PC-9 (cell line): ENCODE results near the gene RUNX2. TPM values are rescaled to one million over a fixed set of nuclear protein-coding genes. Genes with fewer than 3 reads are reported as not detected.

ENCODE experiments used
- BruUV-seq: library from RNA; stranded (reverse); fragments of 400-500 nt; replicated peaks from 2 replicates; lab custom pipeline; 2021; lab: Mats Ljungman, UMichigan
- CTCF ChIA-PET: fragments of 300-600 bp; sonication (Branson Sonifier 250); formaldehyde crosslinking; loops from one replicate; lab custom pipeline; 2022; ENCODE audit warnings: antibody characterized with exemption; lab: Charles Lee
- POLR2A ChIA-PET: fragments of 300-600 bp; sonication (Branson Sonifier 250); formaldehyde crosslinking; loops from one replicate; lab custom pipeline; 2022; ENCODE audit warnings: antibody characterized with exemption; ENCODE audit not compliant: unreplicated experiment; lab: Charles Lee
- DNase-seq, 2 experiments: peaks; one replicate each; pipeline versions ENCODE4 v3.0.0 to v3.0.0-alpha.2; 2015 to 2022; ENCODE audit warnings: mixed read lengths in 1 of 2
- H2AFZ ChIP-seq: fragments of 200-600 bp; sonication (generic); 2 replicates; pipeline ENCODE4 v1.8.1; 2017; ENCODE audit warnings: antibody characterized with exemption
- H3F3A ChIP-seq: fragments of 200-600 bp; sonication (generic); 2 replicates; pipeline ENCODE4 v1.8.1; 2017; ENCODE audit warnings: antibody characterized with exemption, mild to moderate bottlenecking, low read depth; ENCODE audit not compliant: insufficient read depth
- H3K27ac ChIP-seq: fragments of 200-600 bp; sonication (generic); 2 replicates; pipeline ENCODE4 v1.6.1; 2016; ENCODE audit warnings: mixed run types
- H3K27me3 ChIP-seq: fragments of 200-600 bp; sonication (generic); 2 replicates; pipeline ENCODE4 v1.6.1; 2016; ENCODE audit warnings: low read depth, mixed run types; ENCODE audit not compliant: insufficient read depth
- H3K36me3 ChIP-seq: fragments of 200-600 bp; sonication (generic); 2 replicates; pipeline ENCODE4 v1.6.1; 2016; ENCODE audit warnings: low read depth, mixed run types
- H3K4me1 ChIP-seq: fragments of 200-600 bp; sonication (generic); replicated peaks from 2 replicates; pipeline ENCODE4 v1.6.1; 2016; ENCODE audit warnings: mixed run types; ENCODE audit not compliant: insufficient read depth
- H3K4me2 ChIP-seq: fragments of 200-600 bp; sonication (generic); 2 replicates; pipeline ENCODE4 v1.6.1; 2017; ENCODE audit warnings: mixed run types
- H3K4me3 ChIP-seq: fragments of 200-600 bp; sonication (generic); 2 replicates; pipeline ENCODE4 v1.6.1; 2016; ENCODE audit warnings: mixed run types
- H3K79me2 ChIP-seq: fragments of 200-600 bp; sonication (generic); 2 replicates; pipeline ENCODE4 v1.6.1; 2017; ENCODE audit warnings: low read depth, mixed run types
- H3K9me2 ChIP-seq: fragments of 200-600 bp; sonication (generic); 2 replicates; pipeline ENCODE4 v1.8.1; 2017; ENCODE audit warnings: mild to moderate bottlenecking; ENCODE audit not compliant: insufficient read depth
- H3K9me3 ChIP-seq: fragments of 200-600 bp; sonication (generic); 2 replicates; pipeline ENCODE4 v1.8.1; 2016; ENCODE audit warnings: low read depth; ENCODE audit not compliant: insufficient read depth
- H4K20me1 ChIP-seq: fragments of 200-600 bp; sonication (generic); 2 replicates; pipeline ENCODE4 v1.8.1; 2017; ENCODE audit not compliant: insufficient read depth
- EZH2 ChIP-seq: fragments of 200-600 bp; sonication (generic); IDR thresholded peaks from 2 replicates; pipeline ENCODE4 v1.8.0; 2017; ENCODE audit warnings: antibody characterized with exemption, low read depth
- intact Hi-C: fragments of 100-400 bp; cut with micrococcal nuclease; formaldehyde crosslinking; loops from one replicate; pipeline ENCODE4 v1.10.0; 2022; ENCODE audit not compliant: unreplicated experiment
- total RNA-seq: library from RNA; stranded (reverse); gene quantifications from 2 replicates; pipeline ENCODE4 v1.2.3, GENCODE V29; 2021
- TF ChIP-seq, protein P1 (sequence below): fragments of 200-600 bp; sonication (generic); conservative IDR thresholded peaks from 2 replicates; pipeline ENCODE4 v1.6.1; 2017; ENCODE audit warnings: mixed run types, antibody characterized with exemption, mild to moderate bottlenecking, moderate library complexity

RUNX2 gene
- total RNA-seq, 1 experiment from 2014 or later: 12.5 TPM

DNA sequence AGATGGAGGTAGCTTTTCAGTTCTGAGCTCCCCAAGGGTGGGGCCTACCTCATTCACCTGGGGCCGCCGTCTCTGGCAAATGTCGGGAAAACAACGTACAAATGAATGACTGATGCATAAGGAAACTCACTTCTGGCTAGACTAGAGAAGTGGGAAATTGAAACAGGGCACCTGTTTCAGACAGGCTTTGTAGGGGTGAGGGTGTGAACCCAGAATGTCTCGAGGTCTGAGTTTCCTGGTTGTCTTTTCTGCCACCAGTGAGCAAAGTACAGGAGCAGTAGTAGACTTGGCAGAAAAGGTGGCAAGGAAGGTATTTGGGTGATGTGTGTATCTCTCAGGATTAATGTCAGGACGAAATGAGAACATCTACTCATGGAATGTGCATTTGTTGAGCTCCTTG, 379.0 kb downstream of the RUNX2 start:
- Histone ChIP-seq H3F3A (peaks cover 21% of the 10 kb centered on the region), H3K27ac (no peak overlapping the region), H3K9me2 (no peaks in the 10 kb centered on the region), H2AFZ (no peak overlapping the region), H4K20me1 (no peaks in the 10 kb centered on the region), H3K4me3 (no peak overlapping the region), H3K27me3 (no peaks in the 10 kb centered on the region), H3K4me2 (no peak overlapping the region), H3K79me2 (no peaks in the 10 kb centered on the region), H3K4me1 (peaks cover 43% of the 10 kb centered on the region), H3K36me3 (no peaks in the 10 kb centered on the region), H3K9me3 (no peaks in the 10 kb centered on the region)
- BruUV-seq: no TSS peak
- ChIA-PET POLR2A (interaction anchor here (0.7 kb wide), 1 partner anchor 138 kb away, joined by 4 read pairs; no protein-coding TSS in a partner anchor), CTCF (no interaction called here)
- no peak for DNase-seq
- TF ChIP-seq, protein P1, sequence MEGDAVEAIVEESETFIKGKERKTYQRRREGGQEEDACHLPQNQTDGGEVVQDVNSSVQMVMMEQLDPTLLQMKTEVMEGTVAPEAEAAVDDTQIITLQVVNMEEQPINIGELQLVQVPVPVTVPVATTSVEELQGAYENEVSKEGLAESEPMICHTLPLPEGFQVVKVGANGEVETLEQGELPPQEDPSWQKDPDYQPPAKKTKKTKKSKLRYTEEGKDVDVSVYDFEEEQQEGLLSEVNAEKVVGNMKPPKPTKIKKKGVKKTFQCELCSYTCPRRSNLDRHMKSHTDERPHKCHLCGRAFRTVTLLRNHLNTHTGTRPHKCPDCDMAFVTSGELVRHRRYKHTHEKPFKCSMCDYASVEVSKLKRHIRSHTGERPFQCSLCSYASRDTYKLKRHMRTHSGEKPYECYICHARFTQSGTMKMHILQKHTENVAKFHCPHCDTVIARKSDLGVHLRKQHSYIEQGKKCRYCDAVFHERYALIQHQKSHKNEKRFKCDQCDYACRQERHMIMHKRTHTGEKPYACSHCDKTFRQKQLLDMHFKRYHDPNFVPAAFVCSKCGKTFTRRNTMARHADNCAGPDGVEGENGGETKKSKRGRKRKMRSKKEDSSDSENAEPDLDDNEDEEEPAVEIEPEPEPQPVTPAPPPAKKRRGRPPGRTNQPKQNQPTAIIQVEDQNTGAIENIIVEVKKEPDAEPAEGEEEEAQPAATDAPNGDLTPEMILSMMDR: no peak
- TF ChIP-seq EZH2: no peak
- intact Hi-C loops: no loop called here

DNA sequence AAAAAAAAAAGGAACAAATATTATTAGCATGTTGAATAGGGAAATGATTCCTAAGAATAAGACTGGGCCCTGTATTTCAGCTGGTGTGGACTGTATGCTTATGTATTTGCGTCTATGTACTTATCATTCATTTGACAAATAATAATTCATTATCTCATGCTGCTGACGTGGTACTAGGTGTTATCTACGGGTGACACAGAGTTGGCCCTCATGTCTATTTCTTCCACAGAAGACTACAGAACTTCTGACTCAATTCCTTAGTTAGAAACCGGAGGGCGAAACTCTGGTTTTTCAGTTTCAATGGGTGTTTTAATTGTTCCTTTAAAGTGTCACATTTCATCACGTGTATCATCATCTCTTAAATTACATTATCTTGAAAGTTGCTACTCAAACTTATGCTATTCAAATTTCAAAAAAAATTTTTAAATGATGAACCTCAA, 381.7 kb downstream of the RUNX2 start:
- BruUV-seq: no TSS peak
- H3K27me3 ChIP-seq: no peaks in the 10 kb centered on the region
- no peak for TF ChIP-seq EZH2
- TF ChIP-seq, protein P1: no peak
- no peaks in the 10 kb centered on the region for H3K36me3 ChIP-seq
- H2AFZ ChIP-seq: no peak overlapping the region
- DNase-seq: no peak
- H4K20me1 ChIP-seq: no peaks in the 10 kb centered on the region
- H3K4me2 ChIP-seq: peak overlapping the region; percentile 63
- peaks cover 32% of the 10 kb centered on the region for H3K4me1 ChIP-seq
- H3K9me3 ChIP-seq: no peaks in the 10 kb centered on the region
- CTCF ChIA-PET: no interaction called here
- no peaks in the 10 kb centered on the region for H3K79me2 ChIP-seq
- H3K27ac ChIP-seq: peak overlapping the region; percentile 82
- no peak overlapping the region for H3K4me3 ChIP-seq
- intact Hi-C loops: loop anchor here (1.0 to 5.0 kb wide), 5 partner anchors 102 to 1232 kb away; no protein-coding TSS in a partner anchor
- H3K9me2 ChIP-seq: no peaks in the 10 kb centered on the region
- POLR2A ChIA-PET: no interaction called here
- peaks cover 21% of the 10 kb centered on the region for H3F3A ChIP-seq

DNA sequence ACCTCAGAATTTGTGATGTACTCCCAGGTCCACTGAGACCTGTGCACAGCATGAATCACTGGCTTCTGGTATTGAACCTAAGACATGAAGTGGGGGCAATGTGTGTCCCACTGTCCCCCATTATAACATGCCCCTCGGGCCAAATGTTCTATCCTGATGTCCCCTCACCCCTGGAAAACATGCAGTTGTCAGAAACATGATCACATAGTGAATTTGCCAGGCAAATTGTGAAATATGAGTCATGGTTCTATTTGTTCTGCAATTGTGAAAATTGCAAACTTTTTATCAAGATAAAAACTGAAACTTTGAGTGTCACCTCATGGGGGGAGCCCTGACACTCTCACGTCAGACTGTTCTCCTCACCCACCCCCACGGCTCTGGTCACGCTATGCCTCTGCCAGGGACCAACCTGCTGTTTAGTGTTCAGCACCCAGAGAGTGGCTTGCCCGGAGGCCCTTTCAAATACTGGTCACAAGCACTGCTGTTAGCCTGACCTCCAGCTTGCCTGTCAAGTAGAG, 382.2 kb downstream of the RUNX2 start:
- no peak for TF ChIP-seq EZH2
- TF ChIP-seq, protein P1: no peak
- H3K4me2 ChIP-seq: peak overlapping the region; percentile 63
- H3F3A ChIP-seq: peaks cover 21% of the 10 kb centered on the region
- peak overlapping the region; percentile 82 for H3K27ac ChIP-seq
- BruUV-seq: no TSS peak
- H3K4me1 ChIP-seq: peaks cover 32% of the 10 kb centered on the region
- no peaks in the 10 kb centered on the region for H3K36me3 ChIP-seq
- H3K4me3 ChIP-seq: peak overlapping the region; percentile 3; the same call in 1 of the 2 replicates
- no peaks in the 10 kb centered on the region for H3K9me2 ChIP-seq
- ChIA-PET CTCF (interaction anchor here (1.2 kb wide), 1 partner anchor 12 kb away, joined by 3 read pairs; no protein-coding TSS in a partner anchor), POLR2A (interaction anchor here (0.6 kb wide), 1 partner anchor 293 kb away, joined by 3 read pairs; no protein-coding TSS in a partner anchor)
- no peaks in the 10 kb centered on the region for H3K27me3 ChIP-seq
- intact Hi-C loops: loop anchor here (1.0 to 5.0 kb wide), 5 partner anchors 102 to 1233 kb away; no protein-coding TSS in a partner anchor
- no peaks in the 10 kb centered on the region for H3K9me3 ChIP-seq
- H3K79me2 ChIP-seq: no peaks in the 10 kb centered on the region
- H2AFZ ChIP-seq: peak overlapping the region; percentile 55; the same call in 1 of the 2 replicates
- no peaks in the 10 kb centered on the region for H4K20me1 ChIP-seq
- DNase-seq: peak; percentile 66 to 83
